ENCODE data around the gene ATP13A3. TPM values are rescaled to one million over a fixed set of nuclear protein-coding genes. Genes with fewer than 3 reads are reported as not detected.

Gene ATP13A3
- total and polyA plus RNA-seq, 9 of the 15 experiments (the other 6 are each of a cell fraction or from before 2014, with no cell fraction given) = 16.6 to 135 (median 86.6) TPM

- Histone ChIP-seq H3K9me1 (ENCODE audit: control insufficient read depth, insufficient read depth, low read length) (no peaks in the 10 kb centered on the region), H3K4me3 (no peak overlapping the region), H3K36me3 (ENCODE audit: control insufficient read depth, insufficient read depth, low read length) (peaks cover 81% of the 10 kb centered on the region), H3K79me2 (ENCODE audit: control insufficient read depth, insufficient read depth, low read length) (no peaks in the 10 kb centered on the region), H4K20me1 (replicated peaks; ENCODE audit: control insufficient read depth, insufficient read depth, low read length) (no peaks in the 10 kb centered on the region), H3K4me2 (ENCODE audit: insufficient read depth, low read length) (no peak overlapping the region), H3K9ac (ENCODE audit: insufficient read depth in 1 of 2, low read depth in 2 of 2, low read length in 2 of 2) (no peak overlapping the region), H3K4me1 (replicated peaks in 1 of 2; ENCODE audit: control insufficient read depth in 2 of 2, insufficient read depth in 2 of 2, low read length in 2 of 2) (no peaks in the 10 kb centered on the region), H2AFZ (ENCODE audit: low read depth, low read length) (no peak overlapping the region), H3K27me3 (ENCODE audit: control insufficient read depth in 2 of 2, insufficient read depth in 2 of 2, low read length in 2 of 2) (no peaks in the 10 kb centered on the region), H3K9me3 (replicated peaks; ENCODE audit: control insufficient read depth, insufficient read depth, low read depth, low read length) (no peaks in the 10 kb centered on the region), H3K27ac (ENCODE audit: extremely low read depth, low read depth, low read length) (no peak overlapping the region)
- ChIA-PET CTCF (ENCODE audit: low intra/inter-chr PET ratio) (no interaction called here), POLR2A (no interaction called here)
- in situ Hi-C loops (cut with MboI) = no loop called here
- intact Hi-C loops (cut with micrococcal nuclease) = no loop called here
- FAIRE-seq (no peak), DNase-seq (ENCODE audit: extremely low read depth in 1 of 4, low spot score in 3 of 4) (no peak), ATAC-seq (no peak)
- TF ChIP-seq XRCC5 (IDR thresholded peaks at IDR 0.05; ENCODE audit: low read depth, low read length) (no peak), USF2 (CRISPR knock-in tag; IDR thresholded peaks at IDR 0.05) (no peak), BDP1 (IDR thresholded peaks at IDR 0.05; ENCODE audit: insufficient read depth, insufficient read length) (no peak), E2F5 (CRISPR knock-in tag; IDR thresholded peaks at IDR 0.05) (no peak), LARP7 (IDR thresholded peaks at IDR 0.05) (no peak), SRSF1 (IDR thresholded peaks at IDR 0.05; ENCODE audit: low read depth, low read length) (no peak), THAP7 (CRISPR knock-in tag; IDR thresholded peaks at IDR 0.05) (no peak), ZNF76 (CRISPR knock-in tag; IDR thresholded peaks at IDR 0.05; ENCODE audit: borderline replicate concordance) (no peak), MTA3 (IDR thresholded peaks at IDR 0.05; ENCODE audit: borderline replicate concordance) (no peak), ETV6 (IDR thresholded peaks at IDR 0.05; ENCODE audit: borderline replicate concordance in 1 of 2, low read depth in 2 of 2, low read length in 1 of 2) (no peak), ETV6 (CRISPR knock-in tag; IDR thresholded peaks at IDR 0.05; ENCODE audit: borderline replicate concordance) (no peak)
- WGBS (ENCODE audit: insufficient coverage, low coverage, missing lambda C conversion rate) = 91% methylated on average over 4 of the region's 4 CpGs
- BruUV-seq (replicated peaks) = no TSS peak
Observed at GRCh38 chr3:194425399-194425798, 61.4 kb downstream of the ATP13A3 start.
